B cell (primary cell): ENCODE data around the gene AP5S1. TPM values are rescaled to one million over a fixed set of nuclear protein-coding genes. Genes with fewer than 3 reads are reported as not detected.
A peak's percentile ranks its signal among the peaks of the same experiment; 100 is the strongest.

ENCODE experiments used
- ATAC-seq: fragments of 200-7000 bp; cut with Tn5 transposase; one replicate; pipeline ENCODE4 v1.10.0; 2021; ENCODE audit warnings: low read depth, mild to moderate bottlenecking, moderate number of reproducible peaks, moderate library complexity
- CTCF ChIA-PET: fragments of 350-600 bp; sonication (Branson Sonifier 250); formaldehyde crosslinking; loops from one replicate; lab custom pipeline; 2021; ENCODE audit warnings: antibody characterized with exemption, inconsistent platforms; lab: Charles Lee
- POLR2A ChIA-PET: fragments of 350-600 bp; sonication (Branson Sonifier 250); formaldehyde crosslinking; loops from one replicate; lab custom pipeline; 2021; ENCODE audit warnings: antibody characterized with exemption; lab: Charles Lee
- DNase-seq: peaks from one replicate; pipeline ENCODE4 v3.0.0; 2013
- H2AFZ ChIP-seq: 2 replicates; pipeline ENCODE4 v1.6.1; 2012; ENCODE audit warnings: mild to moderate bottlenecking, low read depth, low read length; ENCODE audit not compliant: insufficient read depth, poor library complexity, severe bottlenecking
- H3K27ac ChIP-seq, 2 donors: 1 replicate in 1 of 2; 2 replicates in 1 of 2; pipeline ENCODE4 v1.5.1; 2012 to 2013; ENCODE audit warnings: low read length in 2 of 2, mild to moderate bottlenecking in 2 of 2, moderate library complexity in 1 of 2
- H3K27me3 ChIP-seq, 4 experiments: fragments of 200-600 bp in 1 of 4; sonication (generic) in 1 of 4; replicated peaks in 1 of 4; 1 replicate in 2 of 4; 2 replicates in 2 of 4; pipeline versions ENCODE4 v1.6.1 to v1.7.0; 2013 to 2016; ENCODE audit warnings: low read length in 3 of 4, mild to moderate bottlenecking in 2 of 4, mixed read lengths in 1 of 4, moderate library complexity in 1 of 4; ENCODE audit not compliant: insufficient read depth in 4 of 4, control insufficient read depth in 3 of 4; ENCODE audit errors: control extremely low read depth in 1 of 4
- H3K36me3 ChIP-seq, 2 experiments: replicated peaks in 1 of 2; 1 replicate in 1 of 2; 2 replicates in 1 of 2; pipeline versions ENCODE4 v1.6.1 to v1.7.1; 2013; ENCODE audit warnings: low read length in 1 of 2; ENCODE audit not compliant: insufficient read depth in 2 of 2, control insufficient read depth in 1 of 2; ENCODE audit errors: control extremely low read depth in 1 of 2, extremely low read depth in 1 of 2
- H3K4me1 ChIP-seq, 2 donors: fragments of 200-600 bp in 1 of 2; sonication (generic) in 1 of 2; 1 replicate in 1 of 2; 2 replicates in 1 of 2; pipeline versions ENCODE4 v1.5.1 to v1.6.1; 2013 to 2017; ENCODE audit warnings: low read length in 2 of 2; ENCODE audit not compliant: control insufficient read depth in 2 of 2, insufficient read depth in 2 of 2
- H3K4me2 ChIP-seq: replicated peaks from 2 replicates; pipeline ENCODE3; 2012; ENCODE audit warnings: mild to moderate bottlenecking, low read depth, low read length; ENCODE audit not compliant: poor library complexity, severe bottlenecking
- H3K4me3 ChIP-seq, 5 experiments: fragments of 200-600 bp in 1 of 5; sonication (generic) in 1 of 5; 1 replicate in 3 of 5; 2 replicates in 2 of 5; pipeline versions ENCODE4 v1.5.1 to v1.7.0; 2011 to 2016; ENCODE audit warnings: low read length in 4 of 5, mild to moderate bottlenecking in 4 of 5, low read depth in 2 of 5, control low read depth in 1 of 5, moderate library complexity in 1 of 5; ENCODE audit not compliant: insufficient read depth in 1 of 5; ENCODE audit errors: control extremely low read depth in 1 of 5, extremely low read depth in 1 of 5
- H3K79me2 ChIP-seq: fragments of 200-600 bp; sonication (generic); one replicate; pipeline ENCODE4 v1.6.0; 2016; ENCODE audit warnings: low read length; ENCODE audit not compliant: control insufficient read depth, insufficient read depth
- H3K9ac ChIP-seq: fragments of 200-600 bp; sonication (generic); 2 replicates; pipeline ENCODE4 v1.6.1; 2017; ENCODE audit warnings: mild to moderate bottlenecking, low read length, moderate library complexity
- H3K9me3 ChIP-seq, 3 donors: one replicate each; pipeline versions ENCODE4 v1.6.1 to v1.7.1; 2013; ENCODE audit warnings: low read length in 2 of 3; ENCODE audit not compliant: control insufficient read depth in 2 of 3, insufficient read depth in 1 of 3; ENCODE audit errors: control extremely low read depth in 1 of 3
- H4K20me1 ChIP-seq: 2 replicates; pipeline ENCODE4 v1.6.0; 2012; ENCODE audit warnings: mild to moderate bottlenecking, low read length; ENCODE audit not compliant: insufficient read depth, control insufficient read depth, poor library complexity, severe bottlenecking
- H3K27ac Mint-ChIP-seq: one replicate; pipeline ENCODE4 v1.8.0; 2021; ENCODE audit warnings: mixed read lengths
- H3K27me3 Mint-ChIP-seq: one replicate; pipeline ENCODE4 v1.8.0; 2021; ENCODE audit warnings: mixed read lengths
- H3K4me1 Mint-ChIP-seq: one replicate; pipeline ENCODE4 v1.8.0; 2021; ENCODE audit warnings: mixed read lengths
- H3K4me3 Mint-ChIP-seq: one replicate; pipeline ENCODE4 v1.8.0; 2021; ENCODE audit warnings: mixed read lengths
- H3K9me3 Mint-ChIP-seq: one replicate; pipeline ENCODE4 v1.8.0; 2022; ENCODE audit warnings: mixed read lengths; ENCODE audit not compliant: insufficient read depth
- CTCF ChIP-seq: fragments of 200-600 bp; IDR thresholded peaks from one replicate; pipeline ENCODE4 v1.8.0; 2022; ENCODE audit warnings: antibody characterized with exemption, mild to moderate bottlenecking
- EZH2 ChIP-seq: IDR thresholded peaks from 2 replicates; pipeline ENCODE4 v1.6.1; 2012; ENCODE audit warnings: borderline replicate concordance, low read depth, mild to moderate bottlenecking, moderate library complexity, low read length; ENCODE audit not compliant: insufficient read depth, poor library complexity, severe bottlenecking
- WGBS: methylation state at CpG from one replicate; pipeline ENCODE4 v1.1.5; 2013; ENCODE audit warnings: missing lambda C conversion rate; ENCODE audit not compliant: insufficient coverage; 5-methylcytosine and 5-hydroxymethylcytosine counted together
- intact Hi-C: fragments of 100-400 bp; cut with micrococcal nuclease; formaldehyde crosslinking; loops from one replicate; pipeline ENCODE4 v1.10.0; 2022
- polyA plus RNA-seq: library from polyadenylated mRNA; depleted of rRNA; stranded (reverse); fragments of >200 nt; gene quantifications from 2 replicates; pipeline ENCODE4 v1.2.3, GENCODE V29; 2012
- total RNA-seq, 2 donors: library from RNA; stranded (reverse); fragments of 120-200 nt in 1 of 2; gene quantifications; 1 replicate in 1 of 2; 2 replicates in 1 of 2; pipeline versions ENCODE4 v1.2.3 to v1.2.4, GENCODE V29; 2013 to 2022

The AP5S1 gene
- total and polyA plus RNA-seq, 2 donors (not counting 1 experiment from before 2014, with no cell fraction given): 9.2 to 12.6 TPM

- Histone ChIP-seq H3K4me3 (peak overlapping the region in 4 of 5 experiments; percentile 46 to 60 (median 56)), H3K4me1 (peaks cover 9 to 22% of the 10 kb centered on the region in 2 donors), H3K79me2 (no peaks in the 10 kb centered on the region), H3K27ac (peak overlapping the region; percentile 16 to 56), H4K20me1 (peaks cover 23% of the 10 kb centered on the region), H3K36me3 (peaks cover 0 to 2% of the 10 kb centered on the region in 2 experiments), H2AFZ (peak overlapping the region; percentile 69), H3K4me2 (peak overlapping the region; percentile 79), H3K27me3 (no peaks in the 10 kb centered on the region), H3K9me3 (peaks cover 0 to 3% (median 0%) of the 10 kb centered on the region in 3 donors), H3K9ac (peak overlapping the region; percentile 51)
- no peaks in the 10 kb centered on the region for H3K9me3 Mint-ChIP-seq
- H3K27me3 Mint-ChIP-seq: no peaks in the 10 kb centered on the region
- ChIA-PET CTCF (interaction anchor here (0.6 to 6.4 kb wide), 15 partner anchors 8 to 300 kb away, joined by 3 to 84 read pairs (median 4); partner anchors contain the start of genes ADISSP, AP5S1 and CDC25B), POLR2A (interaction anchor here (0.6 to 3.2 kb wide), 5 partner anchors 10 to 93 kb away, joined by 3 to 17 read pairs (median 8); partner anchors contain the start of genes ADISSP, AP5S1 and CDC25B)
- WGBS: 6% methylated on average over 35 of the region's 35 CpGs
- peak overlapping the region; percentile 89 for H3K4me3 Mint-ChIP-seq
- DNase-seq (peak; percentile 63), ATAC-seq (peak; percentile 10)
- peaks cover 37% of the 10 kb centered on the region for H3K4me1 Mint-ChIP-seq
- H3K27ac Mint-ChIP-seq: peak overlapping the region; percentile 88
- intact Hi-C loops: loop anchor here (1.0 to 2.0 kb wide), 5 partner anchors 18 to 299 kb away; partner anchors contain the start of genes AP5S1, MAVS and PANK2
- TF ChIP-seq CTCF (no peak), EZH2 (no peak)
These were observed 34.2 kb upstream of the AP5S1 start for GRCh38 chr20:3786126-3786484.
